GM12874 (cell line): Measurements from ENCODE around the gene ABHD17A.

ENCODE experiments used
- TF ChIP-seq, protein P1 (sequence below): IDR thresholded peaks from 2 replicates; pipeline ENCODE4 v1.5.1; 2011; ENCODE audit warnings: low read depth, mild to moderate bottlenecking, control low read depth, low read length, moderate library complexity; ENCODE audit not compliant: insufficient read depth

ABHD17A gene

DNA sequence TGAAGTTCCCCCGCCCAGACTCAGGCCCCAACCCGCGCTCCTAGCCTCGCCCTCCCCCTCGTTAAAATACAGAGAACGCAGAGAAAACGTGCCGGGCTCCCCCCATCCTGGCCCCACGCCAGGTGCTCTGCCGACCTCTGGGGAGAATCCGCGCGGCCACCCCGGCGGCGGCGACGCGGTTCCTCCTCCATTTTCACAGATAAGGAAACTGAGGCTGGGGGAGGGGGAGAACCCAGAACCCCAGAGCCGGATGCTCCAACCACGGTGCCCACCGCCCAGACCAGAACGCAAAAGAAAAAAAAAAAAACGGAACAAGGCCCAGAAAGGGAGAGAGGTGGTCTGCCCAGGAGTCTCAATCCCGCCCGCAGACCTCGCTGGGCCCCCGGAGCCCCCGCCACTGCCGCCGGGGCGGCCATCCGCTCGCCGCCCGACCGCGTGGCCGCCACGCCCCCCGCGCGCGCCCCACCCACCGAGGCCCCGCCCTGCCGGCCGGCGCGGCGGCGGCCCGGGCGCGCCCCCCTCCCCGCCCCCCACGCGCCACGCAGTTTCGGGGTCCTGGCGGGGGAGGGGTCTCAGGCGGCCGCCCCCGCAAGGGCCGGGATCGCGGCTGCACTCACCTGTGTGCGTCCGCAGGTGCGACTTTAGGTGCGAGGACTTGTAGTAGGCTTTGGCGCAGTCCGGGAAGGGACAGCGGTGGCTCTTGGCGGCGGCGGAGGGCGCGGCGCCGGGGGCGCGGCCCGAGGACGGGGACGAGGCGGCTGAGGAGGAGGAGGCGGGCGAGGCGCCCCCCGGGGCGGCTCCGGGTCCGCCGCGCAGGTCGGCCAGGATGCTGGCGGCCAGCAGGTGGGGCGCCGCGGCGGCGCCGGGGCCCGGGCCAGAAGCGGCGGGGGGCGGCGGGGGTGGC lies 22.6 kb downstream of the ABHD17A start:
- TF ChIP-seq, protein P1, sequence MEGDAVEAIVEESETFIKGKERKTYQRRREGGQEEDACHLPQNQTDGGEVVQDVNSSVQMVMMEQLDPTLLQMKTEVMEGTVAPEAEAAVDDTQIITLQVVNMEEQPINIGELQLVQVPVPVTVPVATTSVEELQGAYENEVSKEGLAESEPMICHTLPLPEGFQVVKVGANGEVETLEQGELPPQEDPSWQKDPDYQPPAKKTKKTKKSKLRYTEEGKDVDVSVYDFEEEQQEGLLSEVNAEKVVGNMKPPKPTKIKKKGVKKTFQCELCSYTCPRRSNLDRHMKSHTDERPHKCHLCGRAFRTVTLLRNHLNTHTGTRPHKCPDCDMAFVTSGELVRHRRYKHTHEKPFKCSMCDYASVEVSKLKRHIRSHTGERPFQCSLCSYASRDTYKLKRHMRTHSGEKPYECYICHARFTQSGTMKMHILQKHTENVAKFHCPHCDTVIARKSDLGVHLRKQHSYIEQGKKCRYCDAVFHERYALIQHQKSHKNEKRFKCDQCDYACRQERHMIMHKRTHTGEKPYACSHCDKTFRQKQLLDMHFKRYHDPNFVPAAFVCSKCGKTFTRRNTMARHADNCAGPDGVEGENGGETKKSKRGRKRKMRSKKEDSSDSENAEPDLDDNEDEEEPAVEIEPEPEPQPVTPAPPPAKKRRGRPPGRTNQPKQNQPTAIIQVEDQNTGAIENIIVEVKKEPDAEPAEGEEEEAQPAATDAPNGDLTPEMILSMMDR, result no peak

GRCh38 chr19:1862068-1862423 lies 23.2 kb downstream of the ABHD17A start:
- TF ChIP-seq, protein P1, result no peak

GRCh38 chr19:1861599-1862031 lies 23.7 kb downstream of the ABHD17A start:
- TF ChIP-seq, protein P1, result no peak

- TF ChIP-seq, protein P1, result no peak
Observed at GRCh38 chr19:1860821-1861598, 24.3 kb downstream of the ABHD17A start.

DNA sequence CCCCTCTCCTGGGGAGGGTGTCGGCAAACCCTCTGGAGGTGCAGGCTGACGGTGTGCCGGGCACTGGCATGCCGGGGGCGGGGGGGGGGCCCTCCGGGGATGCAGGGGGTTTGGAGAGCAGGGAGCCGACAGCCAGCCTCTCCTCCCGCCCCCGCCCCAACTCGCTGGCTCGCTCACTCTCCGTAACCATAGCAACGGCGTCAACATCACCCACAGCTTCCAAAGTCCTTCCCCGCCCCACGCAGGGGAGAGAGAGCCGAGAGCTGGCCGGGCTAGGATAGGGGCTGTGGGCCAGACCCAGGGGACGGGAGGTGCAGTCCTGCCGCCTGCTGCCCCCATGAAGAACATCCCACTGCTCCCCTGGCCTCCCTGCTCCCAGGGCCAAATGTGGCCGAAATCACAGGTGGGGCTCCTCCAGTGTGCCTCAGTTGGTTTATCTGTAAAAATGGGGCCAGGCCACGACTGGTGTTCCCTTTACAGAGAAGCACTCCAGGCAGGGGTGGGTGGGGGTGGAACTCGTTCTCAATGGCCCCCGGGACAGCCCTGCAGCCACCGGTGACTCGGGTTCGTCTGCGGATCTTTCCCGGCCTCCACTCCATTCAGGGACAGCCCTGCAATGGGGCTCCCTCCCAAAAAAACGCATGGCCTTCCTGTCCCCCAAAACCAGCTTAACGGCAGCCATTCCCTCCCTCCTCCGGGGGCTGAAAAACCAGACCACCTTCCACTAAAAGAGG lies 25.1 kb downstream of the ABHD17A start:
- TF ChIP-seq, protein P1, result no peak

- TF ChIP-seq, protein P1, result no peak
Observed at GRCh38 chr19:1859331-1859781, 25.9 kb downstream of the ABHD17A start.

DNA sequence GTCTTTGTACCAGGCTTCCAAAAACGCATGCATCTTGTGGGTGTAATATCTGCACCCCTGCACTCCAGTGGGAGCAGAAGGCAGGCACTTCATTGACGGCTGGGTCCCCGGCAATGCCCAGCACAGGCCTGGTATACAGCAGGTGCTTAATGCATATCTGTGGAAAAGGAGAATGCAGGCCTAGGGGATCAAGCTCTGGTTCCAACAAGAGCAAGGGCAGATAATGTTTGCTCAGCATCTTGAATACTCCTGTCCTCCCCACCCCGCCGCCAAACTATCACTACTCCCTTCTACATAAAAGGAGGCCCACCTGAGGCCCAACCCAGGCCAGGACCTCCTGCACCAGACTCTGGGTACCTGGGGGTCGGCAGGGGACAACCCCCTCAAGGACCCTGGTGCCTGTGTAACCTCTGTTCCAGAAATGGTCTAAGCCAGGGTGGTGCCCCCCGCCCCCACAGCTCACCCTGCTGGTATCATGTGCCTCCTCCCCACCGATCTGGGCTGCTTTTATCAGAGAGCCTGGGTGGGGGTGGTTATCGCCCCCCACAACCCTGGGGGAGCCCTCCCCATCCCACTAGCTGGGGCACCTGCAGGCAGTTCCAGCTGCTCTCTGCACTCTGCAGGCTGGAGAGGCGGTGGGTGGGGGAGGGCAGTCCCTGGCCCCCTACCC lies 26.7 kb downstream of the ABHD17A start:
- TF ChIP-seq, protein P1, result no peak
